Upper lobe of left lung (tissue), 4 donors: ENCODE results near the gene VWA2.

Experiments used
- POLR2A ChIP-seq, 4 donors: fragments of 450-650 bp; IDR thresholded peaks; one replicate each; pipeline ENCODE4 v1.5.1; 2016 to 2017; ENCODE audit warnings: antibody characterized with exemption in 4 of 4, mild to moderate bottlenecking in 2 of 4
- POLR2AphosphoS5 ChIP-seq, 2 donors: sonication (generic); formaldehyde crosslinking; IDR thresholded peaks; one replicate each; pipeline ENCODE4 v1.5.1; 2017; ENCODE audit warnings: antibody characterized with exemption in 2 of 2
- TF ChIP-seq, protein P1 (sequence below), 6 experiments: fragments of 450-650 bp in 4 of 6; fragments of 200-600 bp in 2 of 6; sonication (generic) in 2 of 6; IDR thresholded peaks; one replicate each; pipeline ENCODE4 v1.5.1; 2016 to 2019; ENCODE audit warnings: antibody characterized with exemption in 6 of 6

DNA sequence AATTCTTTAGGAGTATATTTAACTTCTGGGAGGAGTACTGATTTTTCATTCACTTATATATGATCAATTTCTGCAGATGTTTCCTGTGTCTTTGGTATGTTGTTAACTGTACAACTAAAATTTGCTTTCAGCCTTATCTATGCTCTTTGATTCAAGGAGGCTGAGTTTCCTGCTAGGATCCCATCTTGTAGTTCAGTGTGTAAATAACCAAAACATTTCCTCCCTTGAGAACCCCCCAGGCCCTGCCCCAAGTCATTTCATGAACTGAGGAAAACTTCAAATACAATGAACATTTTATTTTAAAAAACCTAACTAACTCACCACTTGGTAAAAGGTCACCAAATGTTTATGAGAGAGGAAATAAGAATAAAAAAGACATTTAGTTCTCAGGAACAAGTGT, 55.5 kb downstream of the VWA2 start:
- no peak for TF ChIP-seq POLR2AphosphoS5 (IDR thresholded peaks at IDR 0.05)
- TF ChIP-seq, protein P1, sequence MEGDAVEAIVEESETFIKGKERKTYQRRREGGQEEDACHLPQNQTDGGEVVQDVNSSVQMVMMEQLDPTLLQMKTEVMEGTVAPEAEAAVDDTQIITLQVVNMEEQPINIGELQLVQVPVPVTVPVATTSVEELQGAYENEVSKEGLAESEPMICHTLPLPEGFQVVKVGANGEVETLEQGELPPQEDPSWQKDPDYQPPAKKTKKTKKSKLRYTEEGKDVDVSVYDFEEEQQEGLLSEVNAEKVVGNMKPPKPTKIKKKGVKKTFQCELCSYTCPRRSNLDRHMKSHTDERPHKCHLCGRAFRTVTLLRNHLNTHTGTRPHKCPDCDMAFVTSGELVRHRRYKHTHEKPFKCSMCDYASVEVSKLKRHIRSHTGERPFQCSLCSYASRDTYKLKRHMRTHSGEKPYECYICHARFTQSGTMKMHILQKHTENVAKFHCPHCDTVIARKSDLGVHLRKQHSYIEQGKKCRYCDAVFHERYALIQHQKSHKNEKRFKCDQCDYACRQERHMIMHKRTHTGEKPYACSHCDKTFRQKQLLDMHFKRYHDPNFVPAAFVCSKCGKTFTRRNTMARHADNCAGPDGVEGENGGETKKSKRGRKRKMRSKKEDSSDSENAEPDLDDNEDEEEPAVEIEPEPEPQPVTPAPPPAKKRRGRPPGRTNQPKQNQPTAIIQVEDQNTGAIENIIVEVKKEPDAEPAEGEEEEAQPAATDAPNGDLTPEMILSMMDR (IDR thresholded peaks at IDR 0.05): no peak
- no peak for TF ChIP-seq POLR2A (IDR thresholded peaks at IDR 0.05)
